Gastroesophageal sphincter (tissue), 4 donors: ENCODE measurements around the gene MOCS3. TPM values are rescaled to one million over a fixed set of nuclear protein-coding genes. Genes with fewer than 3 reads are reported as not detected.
A peak's percentile ranks its signal among the peaks of the same experiment; 100 is the strongest.

ENCODE experiments used
- ATAC-seq: fragments of 150-250 bp; one replicate; pipeline ENCODE4 v1.9.1; 2016; ENCODE audit warnings: mild to moderate bottlenecking, moderate library complexity
- H3K27ac ChIP-seq, 4 donors: fragments of 200-600 bp; sonication (generic) in 3 of 4; 1 replicate in 3 of 4; 2 replicates in 1 of 4; pipeline ENCODE4 v1.5.1; 2016 to 2019
- H3K27me3 ChIP-seq: fragments of 200-600 bp; sonication (generic); one replicate; pipeline ENCODE4 v1.5.1; 2019
- H3K36me3 ChIP-seq, 2 donors: fragments of 200-600 bp; sonication (generic); one replicate each; pipeline ENCODE4 v1.5.1; 2019; ENCODE audit warnings: control low read depth in 1 of 2
- H3K4me1 ChIP-seq, 3 donors: fragments of 200-600 bp; sonication (generic); 1 replicate in 2 of 3; 2 replicates in 1 of 3; pipeline ENCODE4 v1.5.1; 2016 to 2019; ENCODE audit warnings: control low read depth in 2 of 3
- H3K4me3 ChIP-seq, 2 donors: fragments of 200-600 bp; sonication (generic); one replicate each; pipeline ENCODE4 v1.5.1; 2019; ENCODE audit warnings: mild to moderate bottlenecking in 1 of 2, moderate library complexity in 1 of 2
- H3K9me3 ChIP-seq, 3 donors: fragments of 200-600 bp; sonication (generic); one replicate each; pipeline ENCODE4 v1.5.1; 2017 to 2019; ENCODE audit warnings: control low read depth in 2 of 3
- EP300 ChIP-seq: sonication (generic); formaldehyde crosslinking; IDR thresholded peaks from one replicate; pipeline ENCODE4 v1.6.1; 2017; ENCODE audit warnings: antibody characterized with exemption, mild to moderate bottlenecking
- POLR2A ChIP-seq, 2 donors: fragments of 450-650 bp; IDR thresholded peaks; one replicate each; pipeline ENCODE4 v1.6.1; 2017; ENCODE audit warnings: antibody characterized with exemption in 2 of 2, mild to moderate bottlenecking in 2 of 2, moderate library complexity in 1 of 2
- POLR2AphosphoS5 ChIP-seq: sonication (generic); formaldehyde crosslinking; IDR thresholded peaks from one replicate; pipeline ENCODE4 v1.6.1; 2017; ENCODE audit warnings: antibody characterized with exemption
- WGBS, 2 donors: methylation state at CpG; one replicate each; pipeline ENCODE4 v1.1.5; 2018; ENCODE audit warnings: low coverage in 1 of 2; 5-methylcytosine and 5-hydroxymethylcytosine counted together
- total RNA-seq, 4 donors: library from RNA; depleted of rRNA; stranded (reverse); fragments of >200 nt; gene quantifications; one replicate each; pipeline ENCODE4 v1.1.0, GENCODE V29; 2016
- TF ChIP-seq, protein P1 (sequence below), 4 experiments: fragments of 200-600 bp in 2 of 4; fragments of 450-650 bp in 2 of 4; sonication (generic) in 1 of 4; IDR thresholded peaks; one replicate each; pipeline ENCODE4 v1.5.1; 2017 to 2019; ENCODE audit warnings: antibody characterized with exemption in 4 of 4, mild to moderate bottlenecking in 2 of 4, moderate library complexity in 2 of 4

The MOCS3 gene
- total RNA-seq, 4 donors from 2014 or later: 4.2 to 6.1 (median 5.4) TPM

DNA sequence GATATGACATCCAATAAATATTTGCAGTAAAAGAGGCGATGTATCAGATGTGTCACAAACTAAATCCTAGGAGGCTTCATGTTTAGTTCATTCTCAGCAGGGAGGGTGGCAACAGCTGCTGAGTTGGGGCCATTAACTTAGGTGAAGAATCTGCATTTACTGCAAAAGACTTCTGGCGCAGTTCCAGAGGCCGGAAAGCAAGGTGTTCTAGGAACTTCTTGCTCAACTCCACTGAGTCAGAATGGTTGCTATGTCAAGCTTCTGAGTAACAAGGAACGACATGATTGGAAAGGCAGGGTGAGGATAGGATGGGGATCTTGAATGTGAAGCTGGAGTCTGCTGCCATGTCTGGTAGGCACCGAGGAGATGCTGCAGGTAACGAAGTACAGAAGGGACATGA, 39.1 kb upstream of the MOCS3 start:
- peak; percentile 62 for ATAC-seq
- Histone ChIP-seq H3K27ac (peak overlapping the region in 2 of 4 donors; percentile 2 to 46), H3K36me3 (peaks cover 0 to 5% of the 10 kb centered on the region in 2 donors), H3K27me3 (no peaks in the 10 kb centered on the region), H3K4me1 (peaks cover 40 to 100% (median 54%) of the 10 kb centered on the region in 3 donors), H3K4me3 (no peak overlapping the region), H3K9me3 (no peaks in the 10 kb centered on the region)
- 68 to 93% methylated on average over 3 to 6 of the region's 6 CpGs for WGBS, 2 donors
- TF ChIP-seq POLR2AphosphoS5 (peak; percentile 79), EP300 (no peak)
- TF ChIP-seq, protein P1, sequence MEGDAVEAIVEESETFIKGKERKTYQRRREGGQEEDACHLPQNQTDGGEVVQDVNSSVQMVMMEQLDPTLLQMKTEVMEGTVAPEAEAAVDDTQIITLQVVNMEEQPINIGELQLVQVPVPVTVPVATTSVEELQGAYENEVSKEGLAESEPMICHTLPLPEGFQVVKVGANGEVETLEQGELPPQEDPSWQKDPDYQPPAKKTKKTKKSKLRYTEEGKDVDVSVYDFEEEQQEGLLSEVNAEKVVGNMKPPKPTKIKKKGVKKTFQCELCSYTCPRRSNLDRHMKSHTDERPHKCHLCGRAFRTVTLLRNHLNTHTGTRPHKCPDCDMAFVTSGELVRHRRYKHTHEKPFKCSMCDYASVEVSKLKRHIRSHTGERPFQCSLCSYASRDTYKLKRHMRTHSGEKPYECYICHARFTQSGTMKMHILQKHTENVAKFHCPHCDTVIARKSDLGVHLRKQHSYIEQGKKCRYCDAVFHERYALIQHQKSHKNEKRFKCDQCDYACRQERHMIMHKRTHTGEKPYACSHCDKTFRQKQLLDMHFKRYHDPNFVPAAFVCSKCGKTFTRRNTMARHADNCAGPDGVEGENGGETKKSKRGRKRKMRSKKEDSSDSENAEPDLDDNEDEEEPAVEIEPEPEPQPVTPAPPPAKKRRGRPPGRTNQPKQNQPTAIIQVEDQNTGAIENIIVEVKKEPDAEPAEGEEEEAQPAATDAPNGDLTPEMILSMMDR (IDR thresholded peaks at IDR 0.05): no peak

DNA sequence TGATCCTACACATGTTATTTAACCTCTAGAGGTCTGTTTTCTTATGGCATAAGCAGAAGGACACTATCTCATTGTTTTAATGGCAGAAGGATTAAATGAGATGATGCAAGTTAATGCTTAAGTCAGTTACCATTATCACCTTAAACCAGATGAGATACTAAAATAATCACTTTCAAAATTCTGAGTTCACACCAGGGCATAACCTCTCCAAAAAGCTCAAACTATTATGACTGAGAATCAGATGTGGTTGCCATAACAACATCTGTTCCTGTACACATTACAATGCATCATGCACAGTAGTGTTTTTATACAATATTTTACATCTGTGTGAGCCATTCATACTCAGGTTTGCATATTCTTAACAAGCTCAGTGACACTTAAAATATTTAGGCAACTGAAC, 37.6 kb upstream of the MOCS3 start:
- H3K4me3 ChIP-seq: no peak overlapping the region
- no peak for TF ChIP-seq POLR2A (IDR thresholded peaks at IDR 0.05)
- TF ChIP-seq, protein P1 (IDR thresholded peaks at IDR 0.05): no peak
- TF ChIP-seq POLR2AphosphoS5: no peak
- no peak for TF ChIP-seq EP300
- H3K27me3 ChIP-seq: no peaks in the 10 kb centered on the region
- peak overlapping the region in 1 of 4 donors; percentile 20 for H3K27ac ChIP-seq
- peaks cover 0 to 5% of the 10 kb centered on the region in 2 donors for H3K36me3 ChIP-seq
- no peaks in the 10 kb centered on the region for H3K9me3 ChIP-seq
- peaks cover 30 to 100% (median 49%) of the 10 kb centered on the region in 3 donors for H3K4me1 ChIP-seq
- no peak for ATAC-seq

DNA sequence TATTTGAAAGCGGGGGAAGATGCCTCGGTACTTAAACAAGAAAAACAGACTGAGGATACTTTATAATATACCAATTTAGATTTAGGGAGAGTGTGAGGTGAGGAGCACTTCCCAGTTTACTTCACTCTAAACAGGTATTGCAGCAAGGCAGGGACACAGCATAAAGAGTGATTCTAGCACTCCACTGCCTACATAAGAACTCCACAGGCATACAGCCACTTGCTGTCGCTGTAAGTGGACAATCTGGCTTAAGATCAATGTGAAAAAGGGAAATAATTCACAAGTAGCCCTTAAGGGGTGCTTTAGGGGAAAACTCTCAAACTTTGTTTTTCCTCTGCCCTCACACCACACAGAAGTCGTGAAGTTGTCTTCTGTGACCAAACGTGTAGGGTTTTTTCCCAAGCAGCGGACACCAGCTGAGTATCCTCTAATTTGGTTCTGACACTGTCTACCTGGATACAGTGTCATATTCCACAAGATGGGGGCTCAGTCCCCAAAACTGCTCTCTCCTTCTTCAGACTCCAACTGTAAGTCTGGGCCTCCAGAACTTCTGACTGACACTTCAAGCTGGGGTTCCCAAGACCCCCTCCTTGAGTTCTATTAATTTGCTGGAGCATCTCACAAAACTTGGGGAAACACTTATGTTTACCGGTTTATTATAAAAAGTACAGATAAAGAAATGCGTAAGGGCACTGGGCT, 36.7 kb upstream of the MOCS3 start:
- Histone ChIP-seq H3K27ac (peak overlapping the region in 3 of 4 donors; percentile 2 to 20 (median 18)), H3K27me3 (no peaks in the 10 kb centered on the region), H3K4me3 (no peak overlapping the region), H3K4me1 (peaks cover 25 to 100% (median 39%) of the 10 kb centered on the region in 3 donors), H3K9me3 (no peaks in the 10 kb centered on the region), H3K36me3 (peaks cover 0 to 5% of the 10 kb centered on the region in 2 donors)
- 56 to 63% methylated on average over 7 to 8 of the region's 8 CpGs for WGBS, 2 donors
- TF ChIP-seq EP300: no peak
- TF ChIP-seq POLR2AphosphoS5: no peak
- TF ChIP-seq, protein P1 (IDR thresholded peaks at IDR 0.05): no peak
- no peak for TF ChIP-seq POLR2A (IDR thresholded peaks at IDR 0.05)
- ATAC-seq: no peak

DNA sequence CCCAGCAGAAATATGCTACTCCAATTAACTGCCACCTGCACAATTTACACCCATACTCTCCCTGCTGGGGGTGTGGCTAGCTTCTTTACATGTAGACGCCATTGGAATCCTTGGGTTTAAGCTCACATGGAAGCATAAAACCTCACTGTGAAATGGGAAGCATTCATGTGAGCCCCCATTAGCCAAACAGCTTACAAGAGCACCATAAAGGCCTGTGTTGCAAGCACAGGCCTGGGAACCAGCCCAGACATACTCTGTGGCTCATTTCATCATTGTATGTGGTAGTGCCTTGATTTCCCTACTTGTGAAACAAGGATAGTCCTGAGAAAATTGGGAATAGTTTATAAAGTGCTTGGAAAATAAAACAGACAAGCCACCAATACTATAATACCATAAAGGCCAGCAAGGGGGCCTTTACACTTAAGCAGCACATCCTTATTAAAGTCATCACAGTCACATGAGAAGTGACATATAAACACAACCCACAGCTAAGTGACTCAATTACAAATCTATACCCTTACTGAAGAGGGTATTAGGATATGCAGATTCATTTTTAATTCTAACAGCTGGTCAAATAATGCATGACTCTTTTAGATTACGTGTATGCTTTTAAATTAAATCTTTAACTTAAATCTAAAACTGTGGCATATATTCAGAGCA, 34.2 kb upstream of the MOCS3 start:
- H3K4me3 ChIP-seq: no peak overlapping the region
- WGBS, 2 donors: 46 to 49% methylated on average over 2 of the region's 2 CpGs

More for the DNA sequence above, 34.2 kb upstream of the MOCS3 start:
- H3K9me3 ChIP-seq: no peaks in the 10 kb centered on the region
- H3K27ac ChIP-seq: no peak overlapping the region
- peaks cover 0 to 5% of the 10 kb centered on the region in 2 donors for H3K36me3 ChIP-seq
- peaks cover 17 to 100% (median 45%) of the 10 kb centered on the region in 3 donors for H3K4me1 ChIP-seq
- H3K27me3 ChIP-seq: no peaks in the 10 kb centered on the region
- TF ChIP-seq POLR2A (IDR thresholded peaks at IDR 0.05) (no peak), POLR2AphosphoS5 (no peak), EP300 (no peak)
- TF ChIP-seq, protein P1 (IDR thresholded peaks at IDR 0.05): no peak
- no peak for ATAC-seq
